22Rv1 (cell line): ENCODE data around the gene FBN2.
"Not testable (repeated sequence)": the region's sequence is repeated elsewhere in the genome, so short reads cannot be mapped to it uniquely, and the experiment has no call there.

ENCODE experiments used
- H3K27ac ChIP-seq: fragments of 450-650 bp; 2 replicates; pipeline ENCODE4 v1.5.1; 2017
- CTCF ChIP-seq: fragments of 450-650 bp; IDR thresholded peaks from 2 replicates; pipeline ENCODE4 v1.5.1; 2017; ENCODE audit warnings: mild to moderate bottlenecking
- ZFX ChIP-seq: fragments of 450-650 bp; IDR thresholded peaks from 2 replicates; pipeline ENCODE4 v1.6.1; 2017; ENCODE audit warnings: antibody characterized with exemption, borderline replicate concordance

FBN2 gene

DNA sequence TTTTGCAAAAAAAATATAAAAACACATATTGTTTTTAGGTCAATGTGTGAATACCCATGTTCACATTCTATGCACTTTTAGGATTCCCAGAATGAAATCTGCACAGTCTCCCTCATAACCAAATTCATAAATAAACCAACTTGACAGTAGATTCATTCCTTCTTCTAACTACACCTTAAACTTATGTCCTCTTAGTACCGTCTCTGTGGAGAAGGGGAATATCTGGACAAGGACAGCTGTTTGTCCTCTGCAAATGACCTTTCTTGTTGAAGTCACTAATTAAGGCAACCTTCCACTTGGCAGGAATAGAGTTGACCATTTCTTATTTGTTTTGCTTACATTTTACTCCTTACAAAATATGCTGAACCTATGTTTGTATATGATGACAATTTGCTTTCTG lies 71.1 kb downstream of the FBN2 start:
- H3K27ac ChIP-seq, result no peak overlapping the region

DNA sequence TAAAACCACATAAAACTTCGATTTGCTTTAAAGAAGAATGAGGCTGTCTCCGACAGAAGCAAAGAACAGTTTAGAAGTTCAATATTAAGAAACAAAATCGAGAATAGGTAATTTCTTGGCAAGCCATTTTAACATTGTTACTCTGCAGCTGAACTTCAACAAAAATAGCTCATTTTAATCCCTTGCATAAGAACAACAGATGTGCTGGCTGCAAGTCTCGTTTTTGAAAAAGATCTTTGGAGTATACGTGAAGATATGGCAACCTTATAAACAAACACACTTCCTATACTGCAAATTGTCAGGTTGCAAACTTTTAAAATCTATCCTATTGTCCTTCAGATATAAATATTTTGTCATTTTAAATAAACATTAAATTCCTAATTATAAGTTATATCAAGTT lies 71.5 kb downstream of the FBN2 start:
- H3K27ac ChIP-seq, result no peak overlapping the region
- TF ChIP-seq CTCF (no peak), ZFX (no peak)

More for the DNA sequence above, 71.1 kb downstream of the FBN2 start:
- no peak for TF ChIP-seq CTCF
- TF ChIP-seq ZFX, result no peak

DNA sequence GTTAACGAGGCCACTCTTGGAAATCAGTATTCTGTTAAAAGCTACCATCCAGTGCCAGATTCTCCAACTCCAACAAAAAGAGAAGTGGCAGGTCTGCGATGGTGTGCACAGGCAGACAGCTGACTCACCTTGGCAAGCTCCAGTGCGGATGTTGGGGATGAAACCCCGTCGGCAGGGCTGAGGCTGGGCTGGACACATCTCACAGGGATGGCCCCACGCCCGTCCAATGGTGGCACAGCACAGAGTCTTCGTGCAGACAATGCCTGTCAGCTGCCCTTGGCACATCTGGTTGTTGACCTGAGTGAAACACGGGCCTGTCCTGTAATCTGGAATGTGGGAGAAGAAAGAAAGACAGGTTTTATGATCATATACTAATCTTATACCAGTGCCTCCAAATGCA lies 73.4 kb downstream of the FBN2 start:
- TF ChIP-seq CTCF, result no peak
- no peak for TF ChIP-seq ZFX
- H3K27ac ChIP-seq, result no peak overlapping the region

- no peak overlapping the region for H3K27ac ChIP-seq
- TF ChIP-seq ZFX (no peak), CTCF (no peak)
Measured at GRCh38 chr5:128462330-128462729, 75.7 kb downstream of the FBN2 start.

DNA sequence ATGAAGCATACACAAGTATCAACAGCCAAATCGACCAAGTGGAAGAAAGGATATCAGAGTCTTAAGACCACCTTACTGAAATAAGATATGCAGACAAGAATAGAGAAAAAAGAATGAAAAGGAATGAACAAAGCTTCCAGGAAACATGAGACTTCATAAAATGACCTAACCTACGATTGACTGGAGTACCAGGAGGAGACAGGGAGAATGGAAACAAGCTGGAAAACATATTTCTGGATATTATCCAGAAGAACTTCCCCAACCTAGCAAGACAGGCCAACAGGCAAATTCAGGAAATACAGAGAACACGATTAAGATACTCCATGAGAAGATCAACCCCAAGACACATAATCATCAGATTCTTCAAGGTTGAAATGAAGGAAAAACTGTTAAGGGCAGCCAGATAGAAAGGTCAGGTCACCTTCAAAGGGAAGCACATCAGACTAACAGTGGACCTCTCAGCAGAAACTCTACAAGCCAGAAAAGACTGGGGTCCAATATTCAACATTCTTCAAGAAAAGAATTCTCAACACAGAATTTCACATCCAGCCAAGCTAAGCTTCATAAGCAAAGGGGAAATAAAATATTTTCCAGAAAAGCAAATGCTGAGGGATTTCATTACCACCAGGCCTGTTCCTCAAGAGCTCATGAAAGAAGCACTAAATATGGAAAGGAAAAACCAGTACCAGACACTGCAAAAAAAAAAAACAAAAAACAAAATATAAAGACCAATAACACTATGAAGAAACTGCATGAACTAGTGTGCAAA lies 80.7 kb downstream of the FBN2 start:
- not testable (repeated sequence) for H3K27ac ChIP-seq

DNA sequence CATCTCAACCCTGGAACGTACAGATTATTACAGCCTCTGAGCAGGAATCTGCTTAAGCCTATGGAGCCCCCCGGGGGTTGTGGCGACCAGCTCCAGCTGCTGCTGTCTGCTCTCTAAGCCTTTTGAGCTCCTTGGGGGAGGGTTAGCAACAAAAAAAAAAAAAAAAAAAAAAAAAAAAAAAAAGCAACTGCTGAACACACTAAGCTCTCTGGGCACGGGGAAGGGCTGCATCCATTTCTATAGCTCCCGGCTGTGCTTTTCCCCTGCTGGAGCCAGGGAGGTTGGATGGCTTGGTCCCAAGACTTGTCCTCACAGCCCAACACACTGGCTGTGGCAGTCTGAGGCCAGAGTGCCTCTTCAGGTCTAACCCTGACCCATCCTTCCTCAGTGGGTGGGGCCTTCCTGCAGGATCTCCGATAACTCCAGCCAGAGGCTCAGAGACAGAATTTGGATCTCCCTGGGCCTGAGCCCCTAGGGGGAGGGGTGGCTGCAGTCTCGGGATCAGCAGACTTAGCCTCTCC lies 82.1 kb downstream of the FBN2 start:
- TF ChIP-seq ZFX (no peak), CTCF (no peak)
- H3K27ac ChIP-seq, result no peak overlapping the region

- H3K27ac ChIP-seq, result no peak overlapping the region
- TF ChIP-seq CTCF (no peak), ZFX (no peak)
Measured at GRCh38 chr5:128453121-128453520, 84.9 kb downstream of the FBN2 start.

DNA sequence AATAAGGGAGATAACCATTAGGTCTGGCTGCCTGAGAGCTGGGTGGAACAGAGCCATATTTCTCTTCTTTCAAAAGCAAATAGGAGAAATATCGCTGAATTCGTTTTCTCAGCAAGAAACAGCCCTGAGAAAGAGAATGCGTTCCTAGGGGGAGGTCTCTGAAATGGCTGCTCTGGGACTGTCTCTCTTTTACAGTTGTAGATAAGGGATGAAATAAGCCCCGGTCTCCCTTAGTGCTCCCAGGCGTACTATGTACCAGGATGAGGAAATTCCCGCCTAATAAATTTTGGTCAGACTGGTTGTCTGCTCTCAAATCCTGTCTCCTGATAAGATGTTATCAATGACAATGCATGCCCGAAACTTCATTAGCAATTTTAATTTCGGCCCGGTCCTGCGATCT lies 90.8 kb downstream of the FBN2 start:
- not testable (repeated sequence) for H3K27ac ChIP-seq
